Tibial nerve (tissue), 4 donors: Measurements from ENCODE around the gene DNAJC6.

ENCODE experiments used
- EP300 ChIP-seq, 2 donors: sonication (generic); formaldehyde crosslinking; IDR thresholded peaks; one replicate each; pipeline ENCODE4 v1.6.1; 2017; ENCODE audit warnings: antibody characterized with exemption in 2 of 2, mild to moderate bottlenecking in 1 of 2
- TF ChIP-seq, protein P1 (sequence below), 5 experiments: fragments of 200-600 bp in 3 of 5; fragments of 450-650 bp in 2 of 5; sonication (generic) in 3 of 5; IDR thresholded peaks; one replicate each; pipeline ENCODE4 v1.5.1; 2016 to 2019; ENCODE audit warnings: antibody characterized with exemption in 5 of 5, mild to moderate bottlenecking in 3 of 5, moderate library complexity in 2 of 5

DNA sequence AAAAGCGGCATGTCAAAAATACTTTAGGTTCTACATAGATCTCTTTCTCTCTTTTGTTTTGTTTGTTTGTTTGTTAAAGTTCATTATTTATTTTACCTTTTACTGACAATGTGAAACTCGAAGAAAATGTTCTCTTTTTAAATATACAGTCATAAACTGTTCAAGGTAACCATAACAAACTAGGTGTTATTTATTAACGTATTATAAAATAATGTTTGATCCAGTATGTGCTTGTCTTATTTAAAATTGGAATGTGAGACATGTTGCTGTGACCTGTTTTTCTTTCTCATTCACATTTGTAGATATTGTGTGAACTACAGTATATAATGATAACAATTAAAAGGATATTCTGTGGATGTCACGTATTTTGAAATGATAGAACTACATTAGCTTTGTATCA is 105.2 kb downstream of the DNAJC6 start:
- TF ChIP-seq EP300 (IDR thresholded peaks at IDR 0.05) = no peak
- TF ChIP-seq, protein P1, sequence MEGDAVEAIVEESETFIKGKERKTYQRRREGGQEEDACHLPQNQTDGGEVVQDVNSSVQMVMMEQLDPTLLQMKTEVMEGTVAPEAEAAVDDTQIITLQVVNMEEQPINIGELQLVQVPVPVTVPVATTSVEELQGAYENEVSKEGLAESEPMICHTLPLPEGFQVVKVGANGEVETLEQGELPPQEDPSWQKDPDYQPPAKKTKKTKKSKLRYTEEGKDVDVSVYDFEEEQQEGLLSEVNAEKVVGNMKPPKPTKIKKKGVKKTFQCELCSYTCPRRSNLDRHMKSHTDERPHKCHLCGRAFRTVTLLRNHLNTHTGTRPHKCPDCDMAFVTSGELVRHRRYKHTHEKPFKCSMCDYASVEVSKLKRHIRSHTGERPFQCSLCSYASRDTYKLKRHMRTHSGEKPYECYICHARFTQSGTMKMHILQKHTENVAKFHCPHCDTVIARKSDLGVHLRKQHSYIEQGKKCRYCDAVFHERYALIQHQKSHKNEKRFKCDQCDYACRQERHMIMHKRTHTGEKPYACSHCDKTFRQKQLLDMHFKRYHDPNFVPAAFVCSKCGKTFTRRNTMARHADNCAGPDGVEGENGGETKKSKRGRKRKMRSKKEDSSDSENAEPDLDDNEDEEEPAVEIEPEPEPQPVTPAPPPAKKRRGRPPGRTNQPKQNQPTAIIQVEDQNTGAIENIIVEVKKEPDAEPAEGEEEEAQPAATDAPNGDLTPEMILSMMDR (IDR thresholded peaks at IDR 0.05) = no peak
